ENCODE measurements around the gene ZNF276. TPM values are rescaled to one million over a fixed set of nuclear protein-coding genes. Genes with fewer than 3 reads are reported as not detected.

Gene ZNF276
- total RNA-seq, 4 donors from 2014 or later, result 20.2 to 45.6 (median 36.6) TPM

GRCh38 chr16:89742948-89743347, 21.6 kb downstream of the ZNF276 start:
- TF ChIP-seq, protein P1, sequence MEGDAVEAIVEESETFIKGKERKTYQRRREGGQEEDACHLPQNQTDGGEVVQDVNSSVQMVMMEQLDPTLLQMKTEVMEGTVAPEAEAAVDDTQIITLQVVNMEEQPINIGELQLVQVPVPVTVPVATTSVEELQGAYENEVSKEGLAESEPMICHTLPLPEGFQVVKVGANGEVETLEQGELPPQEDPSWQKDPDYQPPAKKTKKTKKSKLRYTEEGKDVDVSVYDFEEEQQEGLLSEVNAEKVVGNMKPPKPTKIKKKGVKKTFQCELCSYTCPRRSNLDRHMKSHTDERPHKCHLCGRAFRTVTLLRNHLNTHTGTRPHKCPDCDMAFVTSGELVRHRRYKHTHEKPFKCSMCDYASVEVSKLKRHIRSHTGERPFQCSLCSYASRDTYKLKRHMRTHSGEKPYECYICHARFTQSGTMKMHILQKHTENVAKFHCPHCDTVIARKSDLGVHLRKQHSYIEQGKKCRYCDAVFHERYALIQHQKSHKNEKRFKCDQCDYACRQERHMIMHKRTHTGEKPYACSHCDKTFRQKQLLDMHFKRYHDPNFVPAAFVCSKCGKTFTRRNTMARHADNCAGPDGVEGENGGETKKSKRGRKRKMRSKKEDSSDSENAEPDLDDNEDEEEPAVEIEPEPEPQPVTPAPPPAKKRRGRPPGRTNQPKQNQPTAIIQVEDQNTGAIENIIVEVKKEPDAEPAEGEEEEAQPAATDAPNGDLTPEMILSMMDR (IDR thresholded peaks at IDR 0.05), result no peak
- ATAC-seq (ENCODE audit: low FRiP score) (no peak), DNase-seq (ENCODE audit: low spot score) (no peak)

- ATAC-seq (ENCODE audit: low FRiP score), result no peak
- TF ChIP-seq, protein P1 (IDR thresholded peaks at IDR 0.05), result no peak
- DNase-seq (ENCODE audit: low spot score), result no peak
Measured at GRCh38 chr16:89744813-89745212, 23.5 kb downstream of the ZNF276 start.

GRCh38 chr16:89746043-89746442, 24.7 kb downstream of the ZNF276 start:
- DNase-seq (ENCODE audit: low spot score), result no peak
- TF ChIP-seq, protein P1 (IDR thresholded peaks at IDR 0.05), result no peak
- no peak for ATAC-seq (ENCODE audit: low FRiP score)

DNA sequence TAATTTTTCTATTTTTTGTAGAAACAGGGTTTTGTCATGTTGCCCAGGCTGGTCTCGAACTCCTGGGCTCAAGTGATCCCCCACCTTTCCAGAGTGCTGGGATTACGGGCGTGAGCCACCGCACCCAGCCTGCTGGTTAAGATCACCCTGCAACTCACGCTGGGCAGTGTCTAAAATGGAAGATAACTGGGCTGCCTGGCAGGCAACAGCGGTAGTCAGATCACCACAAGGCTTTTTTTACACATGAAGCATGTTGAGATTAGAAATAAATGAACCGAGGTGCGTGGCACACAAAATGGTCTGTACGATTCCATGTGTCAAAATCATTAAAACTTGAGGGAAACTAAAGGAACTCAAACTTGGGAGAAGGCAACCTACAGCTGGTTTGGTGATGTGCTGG, 26.7 kb downstream of the ZNF276 start:
- TF ChIP-seq, protein P1 (IDR thresholded peaks at IDR 0.05), result no peak
- no peak for ATAC-seq (ENCODE audit: low FRiP score)
- DNase-seq (ENCODE audit: low spot score), result no peak

- DNase-seq (ENCODE audit: low spot score), result no peak
- no peak for ATAC-seq (ENCODE audit: low FRiP score)
- TF ChIP-seq, protein P1 (IDR thresholded peaks at IDR 0.05), result no peak
Measured at GRCh38 chr16:89748921-89749320, 27.6 kb downstream of the ZNF276 start.

DNA sequence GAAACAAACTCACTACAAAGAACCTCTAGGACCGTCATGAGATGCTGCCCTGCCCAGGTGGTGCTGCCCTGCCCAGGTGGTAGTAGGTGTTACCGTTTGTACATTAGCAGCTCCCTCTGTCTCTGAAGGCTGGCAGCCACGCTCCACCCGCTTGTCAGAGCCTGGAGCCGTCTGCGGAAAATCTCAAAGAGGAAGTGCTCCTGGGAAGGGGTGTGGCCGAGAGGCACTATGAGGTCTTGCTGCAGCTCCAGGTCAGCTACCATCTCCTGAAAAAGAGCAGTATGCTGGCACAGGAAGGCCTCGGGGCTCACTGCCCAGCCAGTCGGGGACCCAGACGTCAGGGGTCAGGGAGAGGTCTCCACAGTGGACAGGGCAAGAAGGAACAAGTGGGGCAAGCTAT, 28.3 kb downstream of the ZNF276 start:
- DNase-seq (ENCODE audit: low spot score) (no peak), ATAC-seq (ENCODE audit: low FRiP score) (no peak)
- TF ChIP-seq, protein P1 (IDR thresholded peaks at IDR 0.05), result no peak

DNA sequence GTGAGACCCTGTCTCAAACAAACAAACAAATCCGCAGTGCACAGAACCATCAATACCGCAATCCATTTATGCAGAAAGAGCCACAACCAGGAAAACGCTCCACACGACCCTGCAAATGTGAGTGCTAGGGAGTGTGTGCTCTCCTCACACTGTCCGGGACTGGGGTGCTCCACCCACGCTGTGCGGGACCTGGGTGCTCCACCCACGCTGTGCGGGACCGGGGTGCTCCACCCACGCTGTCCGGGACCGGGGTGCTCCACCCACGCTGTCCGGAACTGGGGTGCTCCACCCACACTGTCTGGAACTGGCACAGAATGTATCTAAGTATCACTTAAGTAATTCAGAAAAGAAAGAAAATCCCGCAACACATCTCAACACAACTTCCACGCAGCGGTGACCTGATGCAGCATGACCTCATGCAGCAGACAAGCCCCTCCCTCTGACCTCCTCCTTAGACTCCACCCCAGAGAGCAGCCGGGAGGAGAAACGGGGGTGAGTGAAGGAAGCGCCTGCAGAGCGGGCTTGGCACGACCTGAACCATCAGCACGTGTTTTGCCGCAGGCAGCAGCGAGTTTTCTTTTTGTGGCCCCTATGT, 38.5 kb downstream of the ZNF276 start:
- ATAC-seq (ENCODE audit: low FRiP score), result no peak

More for the DNA sequence above, 38.5 kb downstream of the ZNF276 start:
- DNase-seq (ENCODE audit: low spot score), result no peak
- TF ChIP-seq, protein P1 (IDR thresholded peaks at IDR 0.05), result no peak
